Measurements from ENCODE around the gene TTC28.

DNA sequence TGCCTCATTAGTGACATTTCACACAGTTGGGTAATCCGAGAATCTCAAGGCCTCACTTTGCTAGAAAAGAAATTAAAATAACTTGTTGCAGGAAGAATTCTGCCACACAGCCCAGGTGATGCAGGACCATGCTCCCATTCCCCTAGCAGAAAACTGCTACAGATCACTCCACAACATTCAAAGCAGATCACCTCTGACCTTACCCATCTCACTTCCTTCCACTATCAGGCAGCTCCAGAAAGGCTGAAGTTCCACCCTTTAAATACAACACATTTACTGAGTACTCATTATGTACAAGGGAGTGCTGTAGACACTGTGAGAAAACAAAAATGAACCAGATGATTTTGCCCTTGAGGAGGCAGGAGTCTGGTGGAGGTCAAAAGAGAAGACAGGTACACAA, 231.0 kb downstream of the TTC28 start:
- TF ChIP-seq, protein P1, sequence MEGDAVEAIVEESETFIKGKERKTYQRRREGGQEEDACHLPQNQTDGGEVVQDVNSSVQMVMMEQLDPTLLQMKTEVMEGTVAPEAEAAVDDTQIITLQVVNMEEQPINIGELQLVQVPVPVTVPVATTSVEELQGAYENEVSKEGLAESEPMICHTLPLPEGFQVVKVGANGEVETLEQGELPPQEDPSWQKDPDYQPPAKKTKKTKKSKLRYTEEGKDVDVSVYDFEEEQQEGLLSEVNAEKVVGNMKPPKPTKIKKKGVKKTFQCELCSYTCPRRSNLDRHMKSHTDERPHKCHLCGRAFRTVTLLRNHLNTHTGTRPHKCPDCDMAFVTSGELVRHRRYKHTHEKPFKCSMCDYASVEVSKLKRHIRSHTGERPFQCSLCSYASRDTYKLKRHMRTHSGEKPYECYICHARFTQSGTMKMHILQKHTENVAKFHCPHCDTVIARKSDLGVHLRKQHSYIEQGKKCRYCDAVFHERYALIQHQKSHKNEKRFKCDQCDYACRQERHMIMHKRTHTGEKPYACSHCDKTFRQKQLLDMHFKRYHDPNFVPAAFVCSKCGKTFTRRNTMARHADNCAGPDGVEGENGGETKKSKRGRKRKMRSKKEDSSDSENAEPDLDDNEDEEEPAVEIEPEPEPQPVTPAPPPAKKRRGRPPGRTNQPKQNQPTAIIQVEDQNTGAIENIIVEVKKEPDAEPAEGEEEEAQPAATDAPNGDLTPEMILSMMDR (IDR thresholded peaks at IDR 0.05), result no peak
- TF ChIP-seq EZH2phosphoT487 (IDR thresholded peaks at IDR 0.05) (no peak), EZH2 (IDR thresholded peaks at IDR 0.05) (no peak)
